ENCODE results near the gene TGFBR3.

- TF ChIP-seq CTCF (IDR thresholded peaks at IDR 0.05 in 8 of 11, conservative IDR thresholded peaks at IDR 0.05 in 3 of 11) = no peak
- TF ChIP-seq POLR2AphosphoS5 (IDR thresholded peaks at IDR 0.05) = peak in 1 of 3 donors; percentile 10
- TF ChIP-seq POLR2A (IDR thresholded peaks at IDR 0.05) = no peak
Measured at GRCh38 chr1:91689641-91690481, 196.1 kb downstream of the TGFBR3 start.
